Activated T-cell treated with anti-CD3 and anti-CD28 coated beads, Interleukin-2, amount 50 U/mL, for 1 hour (primary cell): Measurements from ENCODE around the gene CTNNA2.
"Not testable (repeated sequence)": the region's sequence is repeated elsewhere in the genome, so short reads cannot be mapped to it uniquely, and the experiment has no call there.

ENCODE experiments used
- DNase-seq: peaks from one replicate; pipeline ENCODE4 v3.0.0-alpha.2; 2020

Gene CTNNA2

GRCh38 chr2:80053522-80054345 is 540.9 kb downstream of the CTNNA2 start:
- DNase-seq, result no peak

GRCh38 chr2:80054346-80054675 is 541.5 kb downstream of the CTNNA2 start:
- DNase-seq, result no peak

GRCh38 chr2:80057956-80058355 is 545.1 kb downstream of the CTNNA2 start:
- no peak for DNase-seq

GRCh38 chr2:80058562-80058961 is 545.7 kb downstream of the CTNNA2 start:
- DNase-seq, result no peak

- no peak for DNase-seq
Measured at GRCh38 chr2:80059447-80059846, 546.6 kb downstream of the CTNNA2 start.

- no peak for DNase-seq
Measured at GRCh38 chr2:80061881-80062280, 549.0 kb downstream of the CTNNA2 start.

- no peak for DNase-seq
Measured at GRCh38 chr2:80062298-80062697, 549.4 kb downstream of the CTNNA2 start.

GRCh38 chr2:80068038-80068731 is 555.3 kb downstream of the CTNNA2 start:
- no peak for DNase-seq

- no peak for DNase-seq
Measured at GRCh38 chr2:80070587-80070986, 557.7 kb downstream of the CTNNA2 start.

- no peak for DNase-seq
Measured at GRCh38 chr2:80071941-80072340, 559.1 kb downstream of the CTNNA2 start.

- no peak for DNase-seq
Measured at GRCh38 chr2:80073134-80073561, 560.3 kb downstream of the CTNNA2 start.

- no peak for DNase-seq
Measured at GRCh38 chr2:80074321-80075070, 561.6 kb downstream of the CTNNA2 start.

GRCh38 chr2:80075719-80076118 is 562.9 kb downstream of the CTNNA2 start:
- DNase-seq, result no peak

GRCh38 chr2:80078290-80079036 is 565.6 kb downstream of the CTNNA2 start:
- no peak for DNase-seq

GRCh38 chr2:80080957-80081356 is 568.1 kb downstream of the CTNNA2 start:
- DNase-seq, result no peak

- DNase-seq, result no peak
Measured at GRCh38 chr2:80086831-80087230, 574.0 kb downstream of the CTNNA2 start.

- no peak for DNase-seq
Measured at GRCh38 chr2:80091237-80091636, 578.4 kb downstream of the CTNNA2 start.

GRCh38 chr2:80092474-80092873 is 579.6 kb downstream of the CTNNA2 start:
- no peak for DNase-seq

GRCh38 chr2:80098503-80098902 is 585.7 kb downstream of the CTNNA2 start:
- DNase-seq, result not testable (repeated sequence)

GRCh38 chr2:80102026-80102425 is 589.2 kb downstream of the CTNNA2 start:
- no peak for DNase-seq

GRCh38 chr2:80105015-80105640 is 592.3 kb downstream of the CTNNA2 start:
- DNase-seq, result no peak

- DNase-seq, result no peak
Measured at GRCh38 chr2:80111185-80111584, 598.3 kb downstream of the CTNNA2 start.
